ENCODE data around the gene CLDN15.

Gene CLDN15

GRCh38 chr7:101195884-101196283 lies 41.7 kb downstream of the CLDN15 start:
- DNase-seq, result no peak

GRCh38 chr7:101189109-101189508 lies 48.5 kb downstream of the CLDN15 start:
- DNase-seq, result no peak

- no peak for DNase-seq
Measured at GRCh38 chr7:101186844-101187428, 50.7 kb downstream of the CLDN15 start.

GRCh38 chr7:101186194-101186593 lies 51.4 kb downstream of the CLDN15 start:
- no peak for DNase-seq

GRCh38 chr7:101185258-101185839 lies 52.3 kb downstream of the CLDN15 start:
- DNase-seq, result no peak
